ENCODE measurements around the gene SENP8.

Gene SENP8

GRCh38 chr15:72178976-72179585 lies 60.9 kb downstream of the SENP8 start:
- no peak for DNase-seq

GRCh38 chr15:72179950-72180581 lies 61.9 kb downstream of the SENP8 start:
- DNase-seq: no peak

GRCh38 chr15:72180761-72181324 lies 62.6 kb downstream of the SENP8 start:
- DNase-seq: no peak

- no peak for DNase-seq
These were observed 64.0 kb downstream of the SENP8 start for GRCh38 chr15:72182244-72182643.

- DNase-seq: no peak
These were observed 64.5 kb downstream of the SENP8 start for GRCh38 chr15:72182673-72183072.

GRCh38 chr15:72183781-72184164 lies 65.6 kb downstream of the SENP8 start:
- no peak for DNase-seq

- DNase-seq: no peak
These were observed 66.1 kb downstream of the SENP8 start for GRCh38 chr15:72184165-72184811.

- DNase-seq: no peak
These were observed 71.2 kb downstream of the SENP8 start for GRCh38 chr15:72189250-72189902.

GRCh38 chr15:72192416-72192815 lies 74.2 kb downstream of the SENP8 start:
- DNase-seq: no peak
